BLaER1 treated with 17β-estradiol and CSF1 and Interleukin-3, amounts not matched to agents 10 nM and 100 nM (cell line): ENCODE results near the gene RNF224.

Source experiments
- H3K27ac ChIP-seq, 11 experiments: shearing (Covaris generic); formaldehyde crosslinking; 2 replicates each; pipeline ENCODE4 v1.8.1; 2022
- H3K27me3 ChIP-seq, 11 experiments: shearing (Covaris generic); formaldehyde crosslinking; 2 replicates each; pipeline ENCODE4 v1.8.1; 2022
- H3K36me3 ChIP-seq, 11 experiments: shearing (Covaris generic); formaldehyde crosslinking; 2 replicates each; pipeline ENCODE4 v1.8.1; 2022
- H3K4me1 ChIP-seq, 10 experiments: shearing (Covaris generic); formaldehyde crosslinking; 2 replicates each; pipeline ENCODE4 v1.8.1; 2022
- H3K4me2 ChIP-seq, 11 experiments: shearing (Covaris generic); formaldehyde crosslinking; 2 replicates each; pipeline ENCODE4 v1.8.1; 2022
- H3K4me3 ChIP-seq, 10 experiments: shearing (Covaris generic); formaldehyde crosslinking; 2 replicates each; pipeline ENCODE4 v1.8.1; 2022
- H3K9ac ChIP-seq, 11 experiments: shearing (Covaris generic); formaldehyde crosslinking; 2 replicates each; pipeline ENCODE4 v1.8.1; 2022
- H3K9me3 ChIP-seq, 11 experiments: shearing (Covaris generic); formaldehyde crosslinking; replicated peaks in 1 of 11; 2 replicates each; pipeline ENCODE4 v1.8.1; 2022
- H4K20me1 ChIP-seq, 11 experiments: shearing (Covaris generic); formaldehyde crosslinking; 2 replicates each; pipeline ENCODE4 v1.8.1; 2022
- Cebpa-rat ChIP-seq, 11 experiments: shearing (Covaris generic); IDR thresholded peaks; 2 replicates each; pipeline ENCODE4 v1.8.1; 2022

The RNF224 gene

DNA sequence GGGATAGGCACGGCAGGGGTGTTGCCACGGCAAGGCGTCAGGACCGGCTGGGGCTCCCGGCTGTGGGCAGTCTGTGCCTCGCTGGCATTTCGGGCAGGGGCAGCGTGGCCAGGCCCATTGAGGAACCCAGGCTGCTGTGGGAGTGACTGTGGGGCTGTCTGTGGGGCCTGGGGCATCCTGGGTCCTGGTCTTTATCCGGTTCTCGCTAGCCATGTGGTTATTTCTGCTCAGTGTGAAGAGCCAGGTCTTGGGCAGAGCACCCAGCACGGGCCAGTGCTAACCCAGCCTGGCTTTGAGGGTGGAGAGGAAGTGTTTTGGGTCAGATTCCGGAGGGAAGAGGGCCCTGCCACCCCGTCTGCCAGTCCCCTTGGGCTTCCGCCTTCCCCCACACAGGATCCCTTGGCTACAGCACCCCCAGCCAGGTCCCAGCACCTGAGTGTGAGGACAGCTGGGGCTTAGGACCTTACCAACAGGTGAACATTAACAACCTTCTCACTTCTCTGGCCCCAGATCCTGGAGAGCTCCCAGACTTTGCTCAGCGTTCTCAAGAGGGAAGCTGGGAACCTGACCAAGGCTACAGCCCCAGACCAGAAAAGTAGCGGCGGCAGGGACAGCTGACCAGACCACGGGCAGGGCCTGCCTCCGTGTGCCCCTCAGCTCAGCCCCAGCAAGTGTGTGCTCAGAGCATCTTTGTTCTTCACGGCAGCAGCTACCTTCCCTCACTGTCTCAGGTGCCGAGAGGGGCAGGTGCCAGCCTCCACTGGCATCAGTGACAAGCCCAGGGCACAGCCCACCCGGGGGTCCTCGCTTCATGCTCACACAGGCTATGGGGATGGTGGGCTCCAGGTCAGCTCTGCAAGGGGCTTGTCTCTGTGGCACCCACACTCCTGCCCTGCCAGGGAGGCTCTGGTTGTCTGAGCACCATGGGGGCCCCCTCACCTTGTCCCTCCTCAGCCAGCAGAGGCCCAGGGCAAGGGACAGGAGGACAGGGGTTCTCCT is 37.7 kb upstream of the RNF224 start:
- H3K4me2 ChIP-seq: peak overlapping the region; percentile 92 to 100 (median 100)
- peaks cover 48 to 79% (median 65%) of the 10 kb centered on the region in 10 experiments for H3K4me1 ChIP-seq
- TF ChIP-seq Cebpa-rat (IDR thresholded peaks at IDR 0.05): no peak
- H3K27ac ChIP-seq: peak overlapping the region; percentile 82 to 94 (median 89); a peak in 21 of 22 replicates
- H3K27me3 ChIP-seq: no peaks in the 10 kb centered on the region
- H3K9me3 ChIP-seq: no peaks in the 10 kb centered on the region
- H3K9ac ChIP-seq: peak overlapping the region; percentile 86 to 95 (median 93)
- H3K4me3 ChIP-seq: peak overlapping the region; percentile 83 to 99 (median 98)
- H3K36me3 ChIP-seq: peaks cover 32 to 76% (median 53%) of the 10 kb centered on the region in 11 experiments
- peaks cover 12 to 96% (median 85%) of the 10 kb centered on the region in 11 experiments; a peak in 21 of 22 replicates for H4K20me1 ChIP-seq

DNA sequence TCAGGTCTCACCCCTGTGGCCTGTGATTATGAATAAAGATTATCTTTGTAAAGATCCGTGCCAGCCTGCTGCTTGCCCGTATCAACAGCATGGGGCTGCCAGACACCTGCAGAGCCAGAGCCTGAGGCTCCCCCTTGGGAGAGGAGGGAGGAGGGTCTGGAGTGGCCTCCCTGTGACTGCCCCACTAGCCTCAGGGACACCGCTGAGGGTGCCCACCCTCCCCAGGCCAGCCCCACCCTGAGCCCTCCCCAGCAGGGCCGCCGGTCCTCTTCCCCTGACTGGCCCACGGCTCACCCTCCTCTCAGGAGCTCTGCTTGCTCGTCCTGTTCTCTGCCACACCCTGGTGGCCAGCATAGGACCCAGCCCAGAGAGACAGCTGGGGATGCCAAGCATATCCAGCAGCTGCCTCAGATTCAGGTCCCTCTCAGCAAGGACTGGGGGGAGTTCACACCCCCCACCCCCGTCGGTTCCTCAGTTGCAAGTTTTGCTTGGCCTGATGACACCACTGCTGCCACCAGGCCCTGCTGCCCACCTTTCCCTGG is 36.9 kb upstream of the RNF224 start:
- H3K27ac ChIP-seq: peak overlapping the region in 9 of 11 experiments; percentile 82 to 94 (median 89); a peak in 13 of 22 replicates
- H3K27me3 ChIP-seq: no peaks in the 10 kb centered on the region
- H4K20me1 ChIP-seq: peaks cover 12 to 96% (median 83%) of the 10 kb centered on the region in 11 experiments; a peak in 21 of 22 replicates
- H3K4me3 ChIP-seq: peak overlapping the region; percentile 83 to 99 (median 98); a peak in 18 of 20 replicates
- peaks cover 24 to 76% (median 45%) of the 10 kb centered on the region in 11 experiments for H3K36me3 ChIP-seq
- peaks cover 48 to 83% (median 66%) of the 10 kb centered on the region in 10 experiments for H3K4me1 ChIP-seq
- TF ChIP-seq Cebpa-rat (IDR thresholded peaks at IDR 0.05): no peak
- no peaks in the 10 kb centered on the region for H3K9me3 ChIP-seq
- peak overlapping the region; percentile 86 to 95 (median 93) for H3K9ac ChIP-seq
- H3K4me2 ChIP-seq: peak overlapping the region; percentile 92 to 100 (median 100)

DNA sequence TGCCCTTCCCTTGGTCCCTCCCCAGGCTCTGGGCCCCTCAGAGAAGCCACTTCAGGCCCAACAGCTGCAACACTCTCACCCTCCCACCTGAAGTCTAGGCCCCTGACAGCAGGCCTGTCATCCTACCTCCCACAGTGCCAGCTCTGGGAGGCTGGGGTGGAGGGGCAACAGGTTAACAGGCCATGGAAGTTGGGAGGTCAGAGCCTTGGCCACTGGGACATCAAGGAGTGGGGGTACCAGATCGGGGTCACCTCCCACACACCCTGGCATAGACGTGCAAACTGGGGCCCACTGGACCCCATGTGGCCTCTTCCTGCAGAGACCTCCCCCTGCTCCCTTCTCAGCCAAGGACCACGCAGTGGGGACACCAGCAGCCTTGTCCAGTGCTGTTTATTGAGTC is 36.1 kb upstream of the RNF224 start:
- no peak for TF ChIP-seq Cebpa-rat (IDR thresholded peaks at IDR 0.05)
- peaks cover 42 to 81% (median 61%) of the 10 kb centered on the region in 10 experiments for H3K4me1 ChIP-seq

DNA sequence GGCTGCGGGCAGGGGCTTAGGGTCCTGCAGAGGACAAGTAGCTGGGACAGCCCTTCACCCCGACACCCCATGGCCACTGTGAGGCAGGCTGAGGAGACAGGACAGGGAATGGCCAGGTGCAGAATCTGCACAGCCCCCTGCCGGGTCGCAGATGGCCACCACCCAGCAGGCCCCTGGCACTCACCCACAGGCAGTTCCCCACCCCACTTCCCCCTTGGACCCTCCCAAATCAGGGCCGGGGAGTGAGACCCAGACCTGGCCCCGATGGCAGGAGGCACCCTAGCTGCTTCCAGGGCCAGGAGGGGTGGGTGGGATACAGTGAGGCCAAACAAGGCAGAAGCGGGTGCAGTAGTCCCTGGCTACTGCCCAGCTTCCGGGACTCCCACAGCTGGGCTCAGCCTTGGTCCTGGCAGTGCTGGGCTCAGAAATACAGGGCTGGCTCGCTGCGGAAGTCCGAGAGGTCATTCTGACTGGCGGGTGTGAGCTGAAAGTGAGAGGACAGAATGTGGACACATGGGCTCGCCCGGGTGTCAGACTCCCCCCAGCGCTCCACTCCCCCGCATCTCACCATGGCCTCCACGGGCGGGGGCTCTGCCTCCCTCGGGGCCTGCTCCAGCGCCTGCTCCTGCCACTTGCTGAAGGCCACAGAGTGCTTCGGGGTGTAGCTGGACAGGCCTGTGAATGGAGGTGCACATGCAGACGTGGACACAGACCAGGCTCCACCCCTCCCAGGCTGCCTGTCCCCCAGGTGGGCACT is 35.4 kb upstream of the RNF224 start:
- Histone ChIP-seq H3K27me3 (no peaks in the 10 kb centered on the region), H3K9ac (peak overlapping the region in 10 of 11 experiments; percentile 43 to 95 (median 93); a peak in 17 of 22 replicates), H3K27ac (no peak overlapping the region; a peak in 2 of 22 replicates), H3K36me3 (peaks cover 15 to 68% (median 34%) of the 10 kb centered on the region in 11 experiments; a peak in 21 of 22 replicates), H3K4me1 (peaks cover 36 to 80% (median 57%) of the 10 kb centered on the region in 10 experiments), H4K20me1 (peaks cover 12 to 96% (median 83%) of the 10 kb centered on the region in 11 experiments; a peak in 21 of 22 replicates), H3K4me2 (peak overlapping the region; percentile 92 to 100 (median 100); a peak in 18 of 22 replicates), H3K4me3 (no peak overlapping the region; a peak in 1 of 20 replicates), H3K9me3 (no peaks in the 10 kb centered on the region)
- TF ChIP-seq Cebpa-rat (IDR thresholded peaks at IDR 0.05): no peak

More for the DNA sequence above, 36.1 kb upstream of the RNF224 start:
- Histone ChIP-seq H3K36me3 (peaks cover 16 to 74% (median 41%) of the 10 kb centered on the region in 11 experiments), H3K4me3 (peak overlapping the region in 3 of 10 experiments; percentile 32 to 99 (median 98); a peak in 4 of 20 replicates), H3K27me3 (no peaks in the 10 kb centered on the region), H3K27ac (peak overlapping the region in 8 of 11 experiments; percentile 5 to 49 (median 17); a peak in 7 of 22 replicates), H3K9ac (peak overlapping the region; percentile 43 to 95 (median 93); a peak in 19 of 22 replicates), H4K20me1 (peaks cover 12 to 96% (median 83%) of the 10 kb centered on the region in 11 experiments; a peak in 21 of 22 replicates), H3K9me3 (no peaks in the 10 kb centered on the region), H3K4me2 (peak overlapping the region; percentile 92 to 100 (median 100); a peak in 21 of 22 replicates)

DNA sequence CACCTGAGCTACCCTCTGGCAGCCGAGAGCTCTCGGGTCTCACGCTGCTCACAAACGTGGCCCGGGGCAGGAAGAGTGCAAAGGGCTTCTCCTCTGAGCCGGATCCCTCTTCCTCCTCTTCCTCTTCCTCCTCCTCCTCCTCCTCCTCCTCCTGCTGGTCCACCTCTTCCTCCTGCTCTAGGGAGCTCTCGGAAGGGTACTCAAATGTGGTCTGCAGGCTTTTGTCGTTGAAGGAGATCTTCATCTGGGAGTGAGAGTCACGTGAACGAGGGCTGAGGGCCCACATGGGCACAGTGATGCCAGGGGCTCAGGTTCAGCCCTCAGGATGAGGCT is 34.9 kb upstream of the RNF224 start:
- Histone ChIP-seq H3K27ac (no peak overlapping the region; a peak in 1 of 22 replicates), H3K4me2 (peak overlapping the region in 3 of 11 experiments; percentile 100; a peak in 3 of 22 replicates), H3K36me3 (peaks cover 15 to 63% (median 30%) of the 10 kb centered on the region in 11 experiments; a peak in 20 of 22 replicates), H3K9ac (peak overlapping the region in 9 of 11 experiments; percentile 15 to 95 (median 88); a peak in 12 of 22 replicates), H3K4me1 (peaks cover 33 to 79% (median 57%) of the 10 kb centered on the region in 10 experiments), H3K9me3 (no peaks in the 10 kb centered on the region), H3K27me3 (no peaks in the 10 kb centered on the region), H4K20me1 (peaks cover 13 to 96% (median 83%) of the 10 kb centered on the region in 11 experiments; a peak in 21 of 22 replicates), H3K4me3 (no peak overlapping the region)
- TF ChIP-seq Cebpa-rat (IDR thresholded peaks at IDR 0.05): no peak

DNA sequence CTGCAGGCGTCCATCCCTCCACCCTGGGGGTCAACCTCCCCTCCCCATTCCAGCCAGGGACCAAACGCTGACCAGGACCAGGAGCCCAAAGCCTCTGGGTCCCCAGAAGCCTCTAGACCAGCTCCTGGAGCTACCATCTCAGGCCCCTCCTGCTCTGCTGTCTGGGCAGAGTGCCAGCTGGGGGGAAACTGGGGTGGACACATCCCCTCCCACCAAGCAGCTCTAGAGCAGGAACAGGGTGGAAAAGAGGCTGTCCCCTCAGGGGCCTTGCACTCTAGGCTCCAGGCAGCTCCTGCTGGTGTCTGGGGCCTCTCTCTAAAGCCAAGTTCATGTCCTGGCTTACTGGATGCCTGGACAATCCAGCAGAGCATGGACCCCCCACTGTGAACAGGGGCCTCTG is 34.4 kb upstream of the RNF224 start:
- H3K4me1 ChIP-seq: peaks cover 33 to 79% (median 57%) of the 10 kb centered on the region in 10 experiments
- no peak overlapping the region for H3K4me3 ChIP-seq
- no peaks in the 10 kb centered on the region for H3K27me3 ChIP-seq
- peak overlapping the region in 1 of 11 experiments; percentile 100; a peak in 2 of 22 replicates for H3K4me2 ChIP-seq
- peaks cover 17 to 96% (median 83%) of the 10 kb centered on the region in 11 experiments; a peak in 21 of 22 replicates for H4K20me1 ChIP-seq
- H3K27ac ChIP-seq: no peak overlapping the region
- TF ChIP-seq Cebpa-rat (IDR thresholded peaks at IDR 0.05): no peak
- H3K9ac ChIP-seq: peak overlapping the region in 9 of 11 experiments; percentile 15 to 86 (median 40); a peak in 13 of 22 replicates
- H3K9me3 ChIP-seq: no peaks in the 10 kb centered on the region
- H3K36me3 ChIP-seq: peaks cover 15 to 65% (median 30%) of the 10 kb centered on the region in 11 experiments; a peak in 20 of 22 replicates

DNA sequence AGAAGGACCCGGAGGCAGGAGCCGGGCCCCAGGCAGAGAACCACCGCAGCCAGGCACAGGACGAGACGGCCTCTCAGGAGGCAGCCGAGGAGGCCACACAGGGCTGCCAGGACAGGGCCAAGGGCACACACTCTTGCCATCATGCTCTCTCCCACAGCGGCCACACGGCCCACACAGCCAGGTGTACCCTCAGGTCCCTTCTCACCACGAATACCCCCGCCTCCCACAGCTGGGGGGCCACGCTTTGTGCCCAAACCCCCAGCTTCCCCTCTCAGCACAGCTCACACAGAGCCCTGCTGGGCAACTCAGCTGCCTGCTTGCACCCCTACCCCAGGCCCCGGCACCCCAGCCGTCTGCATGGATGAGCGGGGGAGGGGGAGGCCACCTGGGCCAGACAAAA is 33.5 kb upstream of the RNF224 start:
- Histone ChIP-seq H3K27me3 (no peaks in the 10 kb centered on the region), H3K4me3 (no peak overlapping the region), H3K27ac (no peak overlapping the region), H3K9ac (peak overlapping the region in 7 of 11 experiments; percentile 24 to 60 (median 32); a peak in 9 of 22 replicates), H3K4me2 (peak overlapping the region in 1 of 11 experiments; percentile 23; a peak in 1 of 22 replicates), H3K4me1 (peaks cover 42 to 88% (median 66%) of the 10 kb centered on the region in 10 experiments), H3K36me3 (peaks cover 15 to 68% (median 30%) of the 10 kb centered on the region in 11 experiments; a peak in 20 of 22 replicates), H4K20me1 (peaks cover 26 to 100% (median 92%) of the 10 kb centered on the region in 11 experiments; a peak in 21 of 22 replicates), H3K9me3 (no peaks in the 10 kb centered on the region)
- TF ChIP-seq Cebpa-rat (IDR thresholded peaks at IDR 0.05): no peak
